Fibroblast of lung (primary cell): ENCODE measurements around the gene CBR3.

Source experiments
- CTCF ChIP-seq, 2 donors: IDR thresholded peaks in 1 of 2; conservative IDR thresholded peaks in 1 of 2; 1 replicate in 1 of 2; 2 replicates in 1 of 2; pipeline ENCODE4 v1.5.1; 2011 to 2012; ENCODE audit warnings: low read length in 2 of 2, control low read depth in 1 of 2, inconsistent platforms in 1 of 2, low read depth in 1 of 2, mild to moderate bottlenecking in 1 of 2
- EZH2 ChIP-seq: IDR thresholded peaks from 2 replicates; pipeline ENCODE4 v1.5.1; 2012; ENCODE audit warnings: low read length, control low read depth, mild to moderate bottlenecking; ENCODE audit errors: missing control alignments

- TF ChIP-seq CTCF (conservative IDR thresholded peaks at IDR 0.05 in 1 of 2, IDR thresholded peaks at IDR 0.05 in 1 of 2; ENCODE audit: low read depth in 1 of 2, low read length in 2 of 2), result no peak
- no peak for TF ChIP-seq EZH2
Observed at GRCh38 chr21:36178349-36178748, 43.5 kb downstream of the CBR3 start.
